ENCODE results near the gene C11orf68.

DNA sequence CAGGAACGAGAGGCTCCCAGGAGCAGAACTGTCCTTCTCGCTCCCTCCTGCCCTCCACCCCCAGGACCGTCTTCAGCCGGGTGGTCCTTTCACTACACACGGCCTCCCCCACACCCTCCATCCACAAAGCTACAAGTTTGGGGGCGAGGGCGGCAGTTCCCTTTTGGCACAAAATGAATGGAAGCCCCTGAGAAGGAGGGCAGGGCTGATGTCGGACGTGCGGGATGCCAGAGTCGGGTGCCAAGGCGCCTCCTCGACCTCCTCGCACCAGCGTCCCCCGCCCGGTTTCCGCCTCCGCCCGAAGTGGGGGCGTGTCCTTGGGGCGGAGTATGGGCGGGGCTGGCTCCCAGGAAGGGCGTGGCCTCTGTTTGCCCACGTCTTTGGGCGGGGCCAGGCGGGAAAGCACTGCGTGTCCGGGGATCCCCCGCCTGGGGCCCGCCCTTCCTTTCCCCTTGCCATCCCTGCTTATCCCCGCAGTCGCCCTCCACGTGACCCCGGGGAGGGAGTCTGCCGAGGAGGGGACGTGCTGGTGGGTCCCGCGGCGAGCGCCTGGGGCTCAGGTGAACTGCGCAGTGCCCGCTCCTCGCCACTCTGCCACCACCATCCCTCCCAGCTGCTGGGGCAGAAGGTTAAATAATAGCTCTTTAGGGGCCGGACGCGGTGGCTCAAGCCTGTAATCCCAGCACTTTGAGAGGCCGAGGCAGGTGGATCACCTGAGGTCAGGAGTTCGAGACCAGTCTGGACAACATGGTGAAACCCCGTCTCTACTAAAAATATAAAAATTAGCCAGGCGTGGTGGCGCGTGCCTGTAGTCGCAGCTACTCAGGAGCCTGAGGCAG is 45.3 kb downstream of the C11orf68 start:
- peak; percentile 79 for TF ChIP-seq POLR2AphosphoS5 (IDR thresholded peaks at IDR 0.05; ENCODE audit: borderline replicate concordance, low read depth, low read length)
- no peak for TF ChIP-seq EZH2 (IDR thresholded peaks at IDR 0.05)
